GM12872 (cell line): ENCODE measurements around the gene SENP6.

Experiments
- TF ChIP-seq, protein P1 (sequence below): IDR thresholded peaks from 3 replicates; pipeline ENCODE4 v1.5.1; 2011; ENCODE audit warnings: low read depth, mild to moderate bottlenecking, low read length, moderate library complexity; ENCODE audit not compliant: insufficient read depth

Gene SENP6

DNA sequence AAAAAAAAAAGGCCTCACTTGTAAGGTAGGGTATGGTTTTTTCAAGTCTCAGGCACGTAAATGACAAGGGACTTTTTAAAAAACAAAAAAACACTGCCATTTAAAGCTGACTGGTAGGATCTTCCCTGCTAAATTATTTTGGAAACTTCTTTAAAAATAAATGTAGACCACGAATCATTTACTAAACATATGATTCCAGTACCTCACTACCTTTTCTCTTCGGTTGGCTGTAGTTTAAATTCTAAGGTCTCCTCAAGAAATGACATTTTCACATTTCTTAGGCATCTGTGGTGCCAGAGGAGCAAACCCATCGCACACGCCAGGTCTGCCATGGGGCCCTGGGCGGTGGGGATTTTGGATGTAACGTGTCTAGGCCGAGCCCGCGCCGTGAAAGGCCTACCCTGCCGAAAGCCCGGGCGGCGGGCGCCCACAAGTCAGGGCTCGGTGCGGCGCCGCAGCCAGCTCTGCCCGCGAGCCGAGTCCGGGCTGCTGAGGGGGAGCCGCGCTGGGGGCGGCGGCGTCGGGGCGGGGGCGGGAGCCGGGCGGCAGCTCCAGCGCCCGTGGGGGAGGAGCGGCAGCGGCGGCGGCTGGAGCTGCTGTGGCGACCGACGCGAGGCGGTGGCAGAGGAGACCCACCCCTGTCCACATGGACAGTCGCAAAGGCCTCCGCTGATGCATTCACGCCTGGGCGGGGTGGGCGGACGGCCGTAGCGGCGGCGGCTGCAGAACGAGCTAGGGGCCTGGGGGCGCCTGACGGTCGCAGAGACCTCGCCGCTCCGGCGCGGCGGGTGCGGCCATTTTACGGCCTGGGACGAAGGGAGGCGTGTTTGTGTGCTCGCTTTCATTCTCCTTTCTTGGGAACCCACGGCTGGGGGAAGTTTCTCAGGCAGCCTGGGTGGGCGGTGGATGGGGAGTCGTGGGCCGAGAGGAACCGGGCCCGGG is at the start of gene SENP6:
TSS of gene SENP6 (plus strand) at position 577 of the 942 bp plus-strand sequence. CDS start 645 bp downstream, outside the sequence.
- TF ChIP-seq, protein P1, sequence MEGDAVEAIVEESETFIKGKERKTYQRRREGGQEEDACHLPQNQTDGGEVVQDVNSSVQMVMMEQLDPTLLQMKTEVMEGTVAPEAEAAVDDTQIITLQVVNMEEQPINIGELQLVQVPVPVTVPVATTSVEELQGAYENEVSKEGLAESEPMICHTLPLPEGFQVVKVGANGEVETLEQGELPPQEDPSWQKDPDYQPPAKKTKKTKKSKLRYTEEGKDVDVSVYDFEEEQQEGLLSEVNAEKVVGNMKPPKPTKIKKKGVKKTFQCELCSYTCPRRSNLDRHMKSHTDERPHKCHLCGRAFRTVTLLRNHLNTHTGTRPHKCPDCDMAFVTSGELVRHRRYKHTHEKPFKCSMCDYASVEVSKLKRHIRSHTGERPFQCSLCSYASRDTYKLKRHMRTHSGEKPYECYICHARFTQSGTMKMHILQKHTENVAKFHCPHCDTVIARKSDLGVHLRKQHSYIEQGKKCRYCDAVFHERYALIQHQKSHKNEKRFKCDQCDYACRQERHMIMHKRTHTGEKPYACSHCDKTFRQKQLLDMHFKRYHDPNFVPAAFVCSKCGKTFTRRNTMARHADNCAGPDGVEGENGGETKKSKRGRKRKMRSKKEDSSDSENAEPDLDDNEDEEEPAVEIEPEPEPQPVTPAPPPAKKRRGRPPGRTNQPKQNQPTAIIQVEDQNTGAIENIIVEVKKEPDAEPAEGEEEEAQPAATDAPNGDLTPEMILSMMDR, result no peak

GRCh38 chr6:75556240-75556639 is 45.4 kb upstream of the SENP6 start:
- TF ChIP-seq, protein P1, result no peak

- TF ChIP-seq, protein P1, result no peak
Measured at GRCh38 chr6:75557068-75557467, 44.6 kb upstream of the SENP6 start.

- TF ChIP-seq, protein P1, result peak; percentile 76
Measured at GRCh38 chr6:75563032-75563431, 38.6 kb upstream of the SENP6 start.

DNA sequence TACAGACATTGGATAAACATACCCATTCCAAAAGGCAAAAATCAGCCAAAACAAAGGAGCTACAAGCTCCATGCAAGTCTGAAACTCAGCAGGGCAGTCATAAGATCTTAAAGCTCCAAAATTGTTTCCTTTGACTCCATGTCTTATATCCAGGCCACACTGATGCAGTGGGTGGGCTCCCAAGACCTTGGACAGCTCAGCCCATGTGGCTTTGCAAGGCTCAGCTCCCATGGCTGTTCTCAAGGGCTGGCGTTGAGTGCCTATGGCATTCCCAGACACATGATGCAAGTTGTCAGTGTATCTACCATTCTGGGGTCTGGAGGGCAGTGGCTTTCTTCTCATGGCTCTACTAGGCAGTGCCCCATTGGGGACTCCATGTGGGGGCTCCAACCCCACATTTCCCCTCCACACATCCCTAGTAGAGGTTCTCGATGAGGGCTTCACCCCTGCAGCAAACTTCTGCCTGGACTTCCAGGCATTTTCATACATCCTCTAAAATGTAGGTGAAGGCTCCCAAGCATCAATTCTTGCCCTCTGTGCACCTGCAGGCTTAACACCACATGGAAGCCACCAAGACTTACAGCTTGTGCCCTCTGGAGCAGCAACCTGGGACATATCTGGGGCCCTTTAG is 35.4 kb upstream of the SENP6 start:
- TF ChIP-seq, protein P1, result no peak

- TF ChIP-seq, protein P1, result no peak
Measured at GRCh38 chr6:75568100-75568499, 33.6 kb upstream of the SENP6 start.

- TF ChIP-seq, protein P1, result no peak
Measured at GRCh38 chr6:75568965-75569364, 32.7 kb upstream of the SENP6 start.
